B cell (primary cell): Measurements from ENCODE around the gene AK9. TPM values are rescaled to one million over a fixed set of nuclear protein-coding genes. Genes with fewer than 3 reads are reported as not detected.

Experiments used
- ATAC-seq: fragments of 200-7000 bp; cut with Tn5 transposase; one replicate; pipeline ENCODE4 v1.10.0; 2021; ENCODE audit warnings: low read depth, mild to moderate bottlenecking, moderate number of reproducible peaks, moderate library complexity
- CTCF ChIA-PET: fragments of 350-600 bp; sonication (Branson Sonifier 250); formaldehyde crosslinking; loops from one replicate; lab custom pipeline; 2021; ENCODE audit warnings: antibody characterized with exemption, inconsistent platforms; lab: Charles Lee
- POLR2A ChIA-PET: fragments of 350-600 bp; sonication (Branson Sonifier 250); formaldehyde crosslinking; loops from one replicate; lab custom pipeline; 2021; ENCODE audit warnings: antibody characterized with exemption; lab: Charles Lee
- DNase-seq: peaks from one replicate; pipeline ENCODE4 v3.0.0; 2013
- H2AFZ ChIP-seq: 2 replicates; pipeline ENCODE4 v1.6.1; 2012; ENCODE audit warnings: mild to moderate bottlenecking, low read depth, low read length; ENCODE audit not compliant: insufficient read depth, poor library complexity, severe bottlenecking
- H3K27ac ChIP-seq, 2 donors: 1 replicate in 1 of 2; 2 replicates in 1 of 2; pipeline ENCODE4 v1.5.1; 2012 to 2013; ENCODE audit warnings: low read length in 2 of 2, mild to moderate bottlenecking in 2 of 2, moderate library complexity in 1 of 2
- H3K27me3 ChIP-seq, 4 experiments: fragments of 200-600 bp in 1 of 4; sonication (generic) in 1 of 4; replicated peaks in 1 of 4; 1 replicate in 2 of 4; 2 replicates in 2 of 4; pipeline versions ENCODE4 v1.6.1 to v1.7.0; 2013 to 2016; ENCODE audit warnings: low read length in 3 of 4, mild to moderate bottlenecking in 2 of 4, mixed read lengths in 1 of 4, moderate library complexity in 1 of 4; ENCODE audit not compliant: insufficient read depth in 4 of 4, control insufficient read depth in 3 of 4; ENCODE audit errors: control extremely low read depth in 1 of 4
- H3K36me3 ChIP-seq, 2 experiments: replicated peaks in 1 of 2; 1 replicate in 1 of 2; 2 replicates in 1 of 2; pipeline versions ENCODE4 v1.6.1 to v1.7.1; 2013; ENCODE audit warnings: low read length in 1 of 2; ENCODE audit not compliant: insufficient read depth in 2 of 2, control insufficient read depth in 1 of 2; ENCODE audit errors: control extremely low read depth in 1 of 2, extremely low read depth in 1 of 2
- H3K4me1 ChIP-seq, 2 donors: fragments of 200-600 bp in 1 of 2; sonication (generic) in 1 of 2; 1 replicate in 1 of 2; 2 replicates in 1 of 2; pipeline versions ENCODE4 v1.5.1 to v1.6.1; 2013 to 2017; ENCODE audit warnings: low read length in 2 of 2; ENCODE audit not compliant: control insufficient read depth in 2 of 2, insufficient read depth in 2 of 2
- H3K4me2 ChIP-seq: replicated peaks from 2 replicates; pipeline ENCODE3; 2012; ENCODE audit warnings: mild to moderate bottlenecking, low read depth, low read length; ENCODE audit not compliant: poor library complexity, severe bottlenecking
- H3K4me3 ChIP-seq, 5 experiments: fragments of 200-600 bp in 1 of 5; sonication (generic) in 1 of 5; 1 replicate in 3 of 5; 2 replicates in 2 of 5; pipeline versions ENCODE4 v1.5.1 to v1.7.0; 2011 to 2016; ENCODE audit warnings: low read length in 4 of 5, mild to moderate bottlenecking in 4 of 5, low read depth in 2 of 5, control low read depth in 1 of 5, moderate library complexity in 1 of 5; ENCODE audit not compliant: insufficient read depth in 1 of 5; ENCODE audit errors: control extremely low read depth in 1 of 5, extremely low read depth in 1 of 5
- H3K79me2 ChIP-seq: fragments of 200-600 bp; sonication (generic); one replicate; pipeline ENCODE4 v1.6.0; 2016; ENCODE audit warnings: low read length; ENCODE audit not compliant: control insufficient read depth, insufficient read depth
- H3K9ac ChIP-seq: fragments of 200-600 bp; sonication (generic); 2 replicates; pipeline ENCODE4 v1.6.1; 2017; ENCODE audit warnings: mild to moderate bottlenecking, low read length, moderate library complexity
- H3K9me3 ChIP-seq, 3 donors: one replicate each; pipeline versions ENCODE4 v1.6.1 to v1.7.1; 2013; ENCODE audit warnings: low read length in 2 of 3; ENCODE audit not compliant: control insufficient read depth in 2 of 3, insufficient read depth in 1 of 3; ENCODE audit errors: control extremely low read depth in 1 of 3
- H4K20me1 ChIP-seq: 2 replicates; pipeline ENCODE4 v1.6.0; 2012; ENCODE audit warnings: mild to moderate bottlenecking, low read length; ENCODE audit not compliant: insufficient read depth, control insufficient read depth, poor library complexity, severe bottlenecking
- H3K27ac Mint-ChIP-seq: one replicate; pipeline ENCODE4 v1.8.0; 2021; ENCODE audit warnings: mixed read lengths
- H3K27me3 Mint-ChIP-seq: one replicate; pipeline ENCODE4 v1.8.0; 2021; ENCODE audit warnings: mixed read lengths
- H3K4me1 Mint-ChIP-seq: one replicate; pipeline ENCODE4 v1.8.0; 2021; ENCODE audit warnings: mixed read lengths
- H3K4me3 Mint-ChIP-seq: one replicate; pipeline ENCODE4 v1.8.0; 2021; ENCODE audit warnings: mixed read lengths
- H3K9me3 Mint-ChIP-seq: one replicate; pipeline ENCODE4 v1.8.0; 2022; ENCODE audit warnings: mixed read lengths; ENCODE audit not compliant: insufficient read depth
- CTCF ChIP-seq: fragments of 200-600 bp; IDR thresholded peaks from one replicate; pipeline ENCODE4 v1.8.0; 2022; ENCODE audit warnings: antibody characterized with exemption, mild to moderate bottlenecking
- EZH2 ChIP-seq: IDR thresholded peaks from 2 replicates; pipeline ENCODE4 v1.6.1; 2012; ENCODE audit warnings: borderline replicate concordance, low read depth, mild to moderate bottlenecking, moderate library complexity, low read length; ENCODE audit not compliant: insufficient read depth, poor library complexity, severe bottlenecking
- WGBS: methylation state at CpG from one replicate; pipeline ENCODE4 v1.1.5; 2013; ENCODE audit warnings: missing lambda C conversion rate; ENCODE audit not compliant: insufficient coverage; 5-methylcytosine and 5-hydroxymethylcytosine counted together
- intact Hi-C: fragments of 100-400 bp; cut with micrococcal nuclease; formaldehyde crosslinking; loops from one replicate; pipeline ENCODE4 v1.10.0; 2022
- polyA plus RNA-seq: library from polyadenylated mRNA; depleted of rRNA; stranded (reverse); fragments of >200 nt; gene quantifications from 2 replicates; pipeline ENCODE4 v1.2.3, GENCODE V29; 2012
- total RNA-seq, 2 donors: library from RNA; stranded (reverse); fragments of 120-200 nt in 1 of 2; gene quantifications; 1 replicate in 1 of 2; 2 replicates in 1 of 2; pipeline versions ENCODE4 v1.2.3 to v1.2.4, GENCODE V29; 2013 to 2022

Gene AK9
- total and polyA plus RNA-seq, 2 donors (not counting 1 experiment from before 2014, with no cell fraction given): 6.4 to 26.5 TPM

DNA sequence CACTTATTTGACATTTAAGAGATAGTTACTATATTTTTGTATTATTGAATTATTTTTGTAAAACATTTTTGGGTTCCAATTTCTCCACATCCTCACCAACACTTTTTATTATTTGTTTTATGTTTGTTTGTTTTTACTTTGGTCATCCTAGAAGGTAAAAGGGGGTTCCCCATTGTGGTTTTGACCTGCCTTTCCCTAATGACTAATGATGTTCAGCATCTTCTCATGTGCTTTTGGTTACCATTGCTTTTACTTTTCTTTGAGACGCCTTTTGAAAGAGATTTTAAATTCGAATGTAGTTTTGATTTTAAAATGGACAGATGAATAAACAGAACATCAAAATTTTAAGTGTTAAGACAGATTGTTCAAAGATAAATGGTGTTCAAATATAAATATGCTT, 46.9 kb downstream of the AK9 start:
- no peak overlapping the region for H3K27ac Mint-ChIP-seq
- H3K36me3 ChIP-seq: peaks cover 0 to 2% of the 10 kb centered on the region in 2 experiments
- DNase-seq (no peak), ATAC-seq (no peak)
- intact Hi-C loops: no loop called here
- no peaks in the 10 kb centered on the region for H3K27me3 ChIP-seq
- no peaks in the 10 kb centered on the region for H3K27me3 Mint-ChIP-seq
- no peak overlapping the region for H2AFZ ChIP-seq
- H3K79me2 ChIP-seq: no peaks in the 10 kb centered on the region
- ChIA-PET POLR2A (no interaction called here), CTCF (no interaction called here)
- H3K9me3 ChIP-seq: peaks cover 0 to 14% (median 1%) of the 10 kb centered on the region in 3 donors
- H4K20me1 ChIP-seq: no peaks in the 10 kb centered on the region
- no peak overlapping the region for H3K9ac ChIP-seq
- H3K4me3 Mint-ChIP-seq: no peak overlapping the region
- no peaks in the 10 kb centered on the region for H3K9me3 Mint-ChIP-seq
- H3K4me1 Mint-ChIP-seq: no peaks in the 10 kb centered on the region
- TF ChIP-seq CTCF (no peak), EZH2 (no peak)
- H3K4me1 ChIP-seq: no peaks in the 10 kb centered on the region
- H3K4me3 ChIP-seq: no peak overlapping the region
- no peak overlapping the region for H3K27ac ChIP-seq
- H3K4me2 ChIP-seq: no peak overlapping the region
- WGBS: no CpG with 5 or more reads among the region's 2 CpGs

- Histone ChIP-seq H3K4me2 (no peak overlapping the region), H3K27me3 (no peaks in the 10 kb centered on the region), H3K36me3 (peaks cover 0 to 4% of the 10 kb centered on the region in 2 experiments), H3K9me3 (peaks cover 0 to 2% (median 0%) of the 10 kb centered on the region in 3 donors), H3K4me3 (no peak overlapping the region), H3K79me2 (no peaks in the 10 kb centered on the region), H3K4me1 (no peaks in the 10 kb centered on the region), H2AFZ (no peak overlapping the region), H4K20me1 (no peaks in the 10 kb centered on the region), H3K27ac (no peak overlapping the region), H3K9ac (no peak overlapping the region)
- Mint-ChIP-seq H3K27ac (no peak overlapping the region), H3K4me3 (no peak overlapping the region), H3K27me3 (no peaks in the 10 kb centered on the region), H3K9me3 (no peaks in the 10 kb centered on the region), H3K4me1 (no peaks in the 10 kb centered on the region)
- no peak for ATAC-seq
- ChIA-PET POLR2A (no interaction called here), CTCF (no interaction called here)
- WGBS: no CpG with 5 or more reads among the region's 1 CpG
- no peak for TF ChIP-seq EZH2
- TF ChIP-seq CTCF: no peak
- intact Hi-C loops: no loop called here
- DNase-seq: no peak
Measured at GRCh38 chr6:109632405-109632804, 58.6 kb downstream of the AK9 start.
